Measurements from ENCODE around the gene GOLGA8B. TPM values are rescaled to one million over a fixed set of nuclear protein-coding genes. Genes with fewer than 3 reads are reported as not detected.
"Not testable (repeated sequence)": the region's sequence is repeated elsewhere in the genome, so short reads cannot be mapped to it uniquely, and the experiment has no call there.

Gene GOLGA8B, protein sequence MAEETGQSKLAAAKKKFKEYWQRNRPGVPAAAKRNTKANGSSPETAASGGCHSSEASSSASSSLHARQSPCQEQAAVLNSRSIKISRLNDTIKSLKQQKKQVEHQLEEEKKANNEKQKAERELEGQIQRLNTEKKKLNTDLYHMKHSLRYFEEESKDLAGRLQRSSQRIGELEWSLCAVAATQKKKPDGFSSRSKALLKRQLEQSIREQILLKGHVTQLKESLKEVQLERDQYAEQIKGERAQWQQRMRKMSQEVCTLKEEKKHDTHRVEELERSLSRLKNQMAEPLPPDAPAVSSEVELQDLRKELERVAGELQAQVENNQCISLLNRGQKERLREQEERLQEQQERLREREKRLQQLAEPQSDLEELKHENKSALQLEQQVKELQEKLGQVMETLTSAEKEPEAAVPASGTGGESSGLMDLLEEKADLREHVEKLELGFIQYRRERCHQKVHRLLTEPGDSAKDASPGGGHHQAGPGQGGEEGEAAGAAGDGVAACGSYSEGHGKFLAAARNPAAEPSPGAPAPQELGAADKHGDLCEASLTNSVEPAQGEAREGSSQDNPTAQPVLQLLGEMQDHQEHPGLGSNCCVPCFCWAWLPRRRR
- total RNA-seq, result 32.9 and 33.7 TPM in 2 replicates

DNA sequence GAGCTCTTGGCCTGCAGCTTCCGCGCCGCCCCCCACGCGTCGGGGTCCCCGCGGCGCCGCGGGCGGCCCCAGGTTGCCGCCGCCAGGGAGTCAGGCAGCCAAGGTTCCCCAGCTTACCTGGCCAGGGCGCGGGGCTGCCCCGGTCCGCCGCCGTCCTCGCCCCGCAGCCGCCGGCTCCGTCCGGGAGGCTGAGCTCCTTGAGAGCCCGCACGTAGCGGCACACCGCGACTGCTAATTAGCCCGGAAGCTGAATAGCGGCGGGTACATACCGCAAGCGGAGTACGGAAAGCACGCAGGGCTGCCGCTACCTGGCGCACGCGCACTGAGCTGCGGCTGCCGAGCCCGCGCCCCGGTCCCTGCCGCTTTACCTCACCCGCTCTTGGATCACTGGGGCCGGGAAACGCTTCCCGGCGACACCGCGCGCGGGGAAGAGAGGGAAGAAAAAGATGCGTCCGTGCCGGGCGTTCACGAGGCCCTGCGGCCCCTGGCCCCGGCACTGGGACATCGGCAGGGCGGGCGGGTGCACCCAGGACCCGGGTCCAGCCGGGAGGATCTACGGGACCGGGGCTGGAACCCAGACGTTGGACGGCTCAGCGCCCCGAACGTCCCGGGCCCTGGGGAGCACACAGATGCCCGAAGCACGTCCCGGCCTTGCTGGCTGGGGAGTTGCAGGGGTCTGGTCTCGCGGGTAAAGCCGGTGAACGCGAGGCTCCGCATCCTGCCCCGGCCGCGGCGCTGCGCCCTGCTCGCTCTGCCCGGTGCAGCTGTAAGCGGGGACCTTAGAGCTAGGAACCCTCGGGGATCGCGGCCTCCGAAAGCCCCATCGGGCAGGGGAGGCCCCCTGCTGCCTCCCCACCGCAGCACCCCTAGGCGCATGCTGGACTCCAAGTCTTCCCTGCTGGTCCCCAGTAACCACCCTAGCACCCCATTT is at the start of gene GOLGA8B:
GOLGA8B (minus strand) TSS at position 253 of the 931 bp plus-strand sequence. CDS start 47,739 bp downstream, outside the sequence.
- peak within 1 kb of the TSS; percentile 74 for H3K4me3 ChIP-seq (ENCODE audit: low read depth, low read length)
- DNase-seq (ENCODE audit: low read depth), result peak; percentile 45
- TF ChIP-seq, protein P1, sequence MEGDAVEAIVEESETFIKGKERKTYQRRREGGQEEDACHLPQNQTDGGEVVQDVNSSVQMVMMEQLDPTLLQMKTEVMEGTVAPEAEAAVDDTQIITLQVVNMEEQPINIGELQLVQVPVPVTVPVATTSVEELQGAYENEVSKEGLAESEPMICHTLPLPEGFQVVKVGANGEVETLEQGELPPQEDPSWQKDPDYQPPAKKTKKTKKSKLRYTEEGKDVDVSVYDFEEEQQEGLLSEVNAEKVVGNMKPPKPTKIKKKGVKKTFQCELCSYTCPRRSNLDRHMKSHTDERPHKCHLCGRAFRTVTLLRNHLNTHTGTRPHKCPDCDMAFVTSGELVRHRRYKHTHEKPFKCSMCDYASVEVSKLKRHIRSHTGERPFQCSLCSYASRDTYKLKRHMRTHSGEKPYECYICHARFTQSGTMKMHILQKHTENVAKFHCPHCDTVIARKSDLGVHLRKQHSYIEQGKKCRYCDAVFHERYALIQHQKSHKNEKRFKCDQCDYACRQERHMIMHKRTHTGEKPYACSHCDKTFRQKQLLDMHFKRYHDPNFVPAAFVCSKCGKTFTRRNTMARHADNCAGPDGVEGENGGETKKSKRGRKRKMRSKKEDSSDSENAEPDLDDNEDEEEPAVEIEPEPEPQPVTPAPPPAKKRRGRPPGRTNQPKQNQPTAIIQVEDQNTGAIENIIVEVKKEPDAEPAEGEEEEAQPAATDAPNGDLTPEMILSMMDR (IDR thresholded peaks at IDR 0.05; ENCODE audit: insufficient read depth, low read depth, low read length), result no peak

DNA sequence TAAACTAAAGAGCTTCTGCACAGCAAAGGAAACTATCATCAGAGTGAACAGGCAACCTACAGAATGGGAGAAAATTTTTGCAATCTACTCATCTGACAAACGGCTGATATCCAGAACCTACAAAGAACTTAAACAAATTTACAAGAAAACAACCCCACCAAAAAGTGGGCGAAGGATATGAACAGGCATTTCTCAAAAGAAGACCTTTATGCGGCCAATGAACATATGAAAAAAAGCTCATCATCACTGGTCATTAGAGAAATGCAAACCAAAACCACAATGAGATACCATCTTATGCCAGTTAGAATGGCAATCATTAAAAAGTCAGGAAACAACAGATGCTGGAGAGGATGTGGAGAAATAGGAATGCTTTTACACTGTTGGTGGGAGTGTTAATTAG is 49.7 kb upstream of the GOLGA8B start:
- H3K4me3 ChIP-seq (ENCODE audit: low read depth, low read length); DNase-seq (ENCODE audit: low read depth): not testable (repeated sequence)

DNA sequence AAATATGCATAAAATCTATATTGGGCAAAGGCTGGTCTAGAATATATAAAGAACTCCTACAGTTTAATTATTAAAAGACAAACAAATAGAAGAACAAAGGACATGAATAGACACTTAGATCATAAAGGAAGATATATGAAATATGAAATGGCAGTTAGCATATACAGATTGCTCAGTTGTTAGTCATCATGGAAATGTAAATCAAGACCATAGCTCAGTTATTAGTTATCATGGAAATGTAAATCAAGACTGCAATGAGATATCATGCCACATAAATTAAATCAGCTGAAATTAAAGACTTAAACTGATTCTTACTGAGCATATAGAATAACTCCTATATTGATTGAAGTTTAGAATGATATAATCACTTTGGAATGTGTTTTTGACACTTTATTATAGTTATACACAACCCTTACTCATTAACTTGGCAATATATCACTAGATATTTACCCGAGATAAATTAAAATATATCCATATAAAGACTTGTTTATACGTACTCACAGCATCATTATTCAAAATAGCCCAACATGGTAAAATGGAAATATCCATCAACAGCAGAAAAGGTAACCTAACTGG is 45.2 kb upstream of the GOLGA8B start:
- H3K4me3 ChIP-seq (ENCODE audit: low read depth, low read length), result no peak overlapping the region
- DNase-seq (ENCODE audit: low read depth), result no peak
- TF ChIP-seq, protein P1 (IDR thresholded peaks at IDR 0.05; ENCODE audit: insufficient read depth, low read depth, low read length), result no peak

GRCh38 chr15:34625007-34625406 is 41.6 kb upstream of the GOLGA8B start:
- TF ChIP-seq, protein P1 (IDR thresholded peaks at IDR 0.05; ENCODE audit: insufficient read depth, low read depth, low read length), result no peak
- no peak overlapping the region for H3K4me3 ChIP-seq (ENCODE audit: low read depth, low read length)
- DNase-seq (ENCODE audit: low read depth), result no peak

DNA sequence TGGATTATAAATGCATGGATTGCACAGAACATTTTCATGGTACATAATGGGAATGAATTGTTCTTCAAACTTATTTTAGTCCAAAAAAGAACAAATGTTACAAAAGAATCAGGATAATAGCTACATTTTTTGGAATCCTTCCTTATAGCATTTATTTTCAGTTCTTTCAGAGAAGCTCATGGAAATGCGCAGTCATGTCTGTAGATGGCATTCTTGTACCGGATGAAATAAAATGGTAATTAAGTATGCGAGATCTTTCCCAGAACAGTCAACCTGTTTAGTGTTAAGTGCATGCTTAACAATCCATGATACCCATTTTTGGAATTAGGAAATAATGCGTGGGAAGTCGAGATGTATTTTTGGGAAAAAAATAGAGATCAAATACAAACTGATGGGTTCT is 38.2 kb upstream of the GOLGA8B start:
- H3K4me3 ChIP-seq (ENCODE audit: low read depth, low read length), result no peak overlapping the region
- DNase-seq (ENCODE audit: low read depth), result peak; percentile 48
- TF ChIP-seq, protein P1 (IDR thresholded peaks at IDR 0.05; ENCODE audit: insufficient read depth, low read depth, low read length), result peak; percentile 50

GRCh38 chr15:34620814-34621213 is 37.4 kb upstream of the GOLGA8B start:
- DNase-seq (ENCODE audit: low read depth), result peak; percentile 51
- TF ChIP-seq, protein P1 (IDR thresholded peaks at IDR 0.05; ENCODE audit: insufficient read depth, low read depth, low read length), result no peak
- H3K4me3 ChIP-seq (ENCODE audit: low read depth, low read length), result no peak overlapping the region

All from fibroblast of villous mesenchyme (primary cell).